HL-60 (cell line): ENCODE data around the gene B4GALNT4.
"Not testable (repeated sequence)": the region's sequence is repeated elsewhere in the genome, so short reads cannot be mapped to it uniquely, and the experiment has no call there.

ENCODE experiments used
- DNase-seq, 2 experiments: peaks; one replicate each; pipeline ENCODE4 v3.0.0-alpha.2; 2010 to 2020; ENCODE audit warnings: low read depth in 1 of 2, low spot score in 1 of 2
- H3K27ac ChIP-seq: fragments of 250-450 bp; sonication (Bioruptor Pico); replicated peaks from 2 replicates; pipeline ENCODE4 v1.5.1; 2020; ENCODE audit warnings: mild to moderate bottlenecking, moderate library complexity
- H3K27me3 ChIP-seq: fragments of 250-450 bp; sonication (Bioruptor Pico); 2 replicates; pipeline ENCODE4 v1.5.1; 2021; ENCODE audit warnings: mild to moderate bottlenecking, moderate library complexity; ENCODE audit not compliant: insufficient read depth, poor library complexity, severe bottlenecking
- H3K4me3 ChIP-seq: replicated peaks from 2 replicates; pipeline ENCODE4 v1.5.1; 2011; ENCODE audit warnings: mild to moderate bottlenecking, control low read depth, low read length; ENCODE audit not compliant: insufficient read depth
- CTCF ChIP-seq: IDR thresholded peaks from one replicate; pipeline ENCODE4 v1.5.1; 2011; ENCODE audit warnings: low read length, control low read depth, inconsistent platforms; ENCODE audit not compliant: insufficient read depth
- GABPA ChIP-seq: IDR thresholded peaks from 2 replicates; pipeline ENCODE4 v1.6.1; 2012; ENCODE audit warnings: low read depth
- POLR2AphosphoS5 ChIP-seq: IDR thresholded peaks from 2 replicates; pipeline ENCODE4 v1.6.1; 2012; ENCODE audit warnings: low read depth
- REST ChIP-seq: IDR thresholded peaks from 2 replicates; pipeline ENCODE4 v1.6.1; 2012; ENCODE audit warnings: low read depth; ENCODE audit not compliant: insufficient replicate concordance
- SPI1 ChIP-seq: IDR thresholded peaks from 2 replicates; pipeline ENCODE4 v1.6.1; 2012; ENCODE audit warnings: low read depth, mild to moderate bottlenecking, borderline replicate concordance

Gene B4GALNT4

GRCh38 chr11:346529-346928, 22.8 kb upstream of the B4GALNT4 start:
- no peak overlapping the region for H3K4me3 ChIP-seq
- no peaks in the 10 kb centered on the region for H3K27me3 ChIP-seq
- DNase-seq = no peak
- no peak overlapping the region for H3K27ac ChIP-seq
- TF ChIP-seq SPI1 = no peak
- no peak for TF ChIP-seq POLR2AphosphoS5
- TF ChIP-seq CTCF = no peak
- no peak for TF ChIP-seq REST
- no peak for TF ChIP-seq GABPA

GRCh38 chr11:349270-349954, 19.9 kb upstream of the B4GALNT4 start:
- H3K27ac ChIP-seq, DNase-seq, H3K4me3 ChIP-seq, H3K27me3 ChIP-seq: not testable (repeated sequence)

DNA sequence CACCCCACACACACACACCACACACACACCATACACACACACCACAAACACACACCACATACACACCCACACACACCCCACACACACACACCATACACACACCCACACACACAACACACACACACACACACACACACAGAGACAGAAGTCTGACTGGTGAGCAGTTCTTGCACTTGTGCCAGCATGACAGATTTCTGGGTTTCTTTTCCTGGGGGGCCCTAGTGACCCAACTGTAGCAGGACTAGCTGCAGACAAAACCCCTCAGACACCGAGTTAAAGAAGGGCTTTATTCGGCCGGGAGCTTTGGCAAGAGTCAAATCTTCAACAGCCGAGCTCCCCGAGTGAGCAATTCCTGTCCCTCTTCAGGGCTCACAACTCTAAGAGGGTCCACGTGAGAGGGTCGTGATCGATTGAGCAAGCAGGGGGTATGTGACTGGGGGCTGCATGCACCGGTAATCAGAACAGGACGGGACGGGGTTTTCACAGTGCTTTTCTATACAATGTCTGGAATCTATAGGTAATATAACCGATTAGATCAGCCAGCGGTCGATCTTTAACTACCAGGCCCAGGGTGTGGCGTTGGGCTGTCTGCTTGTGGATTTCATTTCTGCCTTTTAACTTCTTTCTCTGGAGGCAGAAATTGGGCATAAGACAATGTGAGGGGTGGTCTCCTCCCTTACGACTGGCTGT, 19.1 kb upstream of the B4GALNT4 start:
- not testable (repeated sequence) for H3K27me3 ChIP-seq, DNase-seq, H3K4me3 ChIP-seq
- H3K27ac ChIP-seq = peak overlapping the region; percentile 22

GRCh38 chr11:350723-351255, 18.5 kb upstream of the B4GALNT4 start:
- no peak overlapping the region for H3K4me3 ChIP-seq
- H3K27me3 ChIP-seq = no peaks in the 10 kb centered on the region
- peak; percentile 53 for TF ChIP-seq POLR2AphosphoS5
- TF ChIP-seq REST = no peak
- TF ChIP-seq SPI1 = no peak
- no peak for TF ChIP-seq CTCF
- H3K27ac ChIP-seq = peak overlapping the region; percentile 22
- peak in 1 of 2 experiments; percentile 67 for DNase-seq

DNA sequence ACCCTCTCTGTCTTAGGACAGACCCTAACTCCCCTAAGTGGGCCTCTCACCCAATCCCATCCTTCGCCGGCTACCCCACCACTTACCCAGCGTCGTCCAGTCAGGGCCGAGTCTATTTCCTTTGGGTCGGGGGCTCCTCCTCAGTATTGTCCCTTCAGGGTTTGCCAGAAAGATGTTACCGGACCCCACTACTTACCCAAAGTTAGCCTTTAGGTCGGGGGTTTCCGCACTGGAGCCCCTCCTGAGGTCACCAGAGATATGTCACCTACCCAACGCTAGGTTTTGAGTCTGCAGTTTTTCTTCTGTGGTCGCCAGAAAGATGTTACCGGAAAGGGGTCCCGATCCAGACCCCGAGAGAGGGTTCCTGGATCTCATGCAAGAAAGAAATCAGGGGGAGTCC, 17.9 kb upstream of the B4GALNT4 start:
- Histone ChIP-seq H3K4me3 (no peak overlapping the region), H3K27ac (peak overlapping the region; percentile 19), H3K27me3 (no peaks in the 10 kb centered on the region)
- TF ChIP-seq GABPA = no peak
- TF ChIP-seq POLR2AphosphoS5 = no peak
- no peak for TF ChIP-seq SPI1
- no peak for TF ChIP-seq CTCF
- no peak for TF ChIP-seq REST
- DNase-seq = no peak
